ENCODE results near the gene LAMA2. TPM values are rescaled to one million over a fixed set of nuclear protein-coding genes. Genes with fewer than 3 reads are reported as not detected.

The LAMA2 gene
- total RNA-seq, 1 donor from 2014 or later = 1.8 TPM

DNA sequence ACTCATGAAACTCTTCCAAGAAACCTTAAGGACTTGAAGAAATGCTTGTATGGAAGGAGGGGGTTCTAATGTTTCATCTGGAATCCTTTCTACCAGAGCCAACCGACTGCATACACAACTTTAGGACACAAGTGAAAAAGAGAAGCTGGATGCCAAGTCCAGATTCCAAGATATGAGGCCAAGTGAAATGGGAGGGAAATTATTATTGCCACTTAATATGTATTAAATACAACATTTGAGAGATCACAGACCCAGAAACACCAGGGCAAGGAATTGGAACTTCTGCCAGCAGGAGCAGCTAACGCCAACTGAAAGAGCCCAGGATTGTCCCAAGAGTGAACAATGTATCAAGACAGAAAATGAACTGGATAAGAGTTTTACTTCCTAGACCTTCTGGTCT is 682.9 kb downstream of the LAMA2 start:
- no peak overlapping the region for H2AFZ ChIP-seq (ENCODE audit: low read depth, low read length)
- no peak overlapping the region for H3K4me2 ChIP-seq (ENCODE audit: low read length)
- H3K27ac Mint-ChIP-seq (ENCODE audit: unreplicated experiment) = no peak overlapping the region
- H3K27me3 Mint-ChIP-seq (ENCODE audit: low read depth, unreplicated experiment) = no peaks in the 10 kb centered on the region
- no peak overlapping the region for H3K4me3 Mint-ChIP-seq (ENCODE audit: unreplicated experiment)
- H3K9me3 Mint-ChIP-seq (ENCODE audit: unreplicated experiment) = peaks cover 3% of the 10 kb centered on the region
- H3K27ac ChIP-seq (ENCODE audit: low read depth, low read length) = no peak overlapping the region
- no peaks in the 10 kb centered on the region for H3K79me2 ChIP-seq (ENCODE audit: insufficient read depth, low read length)
- H3K9ac ChIP-seq (ENCODE audit: low read length) = no peak overlapping the region
- FAIRE-seq = no peak
- no peaks in the 10 kb centered on the region for H3K36me3 ChIP-seq (ENCODE audit: insufficient read depth, low read length)
- no peak for TF ChIP-seq EZH2 (IDR thresholded peaks at IDR 0.05; ENCODE audit: insufficient read depth, low read length)
- TF ChIP-seq CTCF (IDR thresholded peaks at IDR 0.05; ENCODE audit: insufficient read depth, low read depth, low read length) = no peak
- H3K4me3 ChIP-seq (ENCODE audit: insufficient read depth, low read depth, low read length) = no peak overlapping the region
- H3K4me1 ChIP-seq (ENCODE audit: insufficient read depth, low read length) = no peaks in the 10 kb centered on the region
- peaks cover 7% of the 10 kb centered on the region for H3K4me1 Mint-ChIP-seq (ENCODE audit: low read depth, unreplicated experiment)
- H3K27me3 ChIP-seq (ENCODE audit: insufficient read depth, low read length) = no peaks in the 10 kb centered on the region
- H3K9me3 ChIP-seq (ENCODE audit: insufficient read depth, low read depth, low read length) = no peaks in the 10 kb centered on the region
- no peaks in the 10 kb centered on the region for H4K20me1 ChIP-seq (ENCODE audit: insufficient read depth, low read length)
- DNase-seq (ENCODE audit: low read depth) = no peak
- H3K36me3 Mint-ChIP-seq (ENCODE audit: low read depth, unreplicated experiment) = peaks cover 8% of the 10 kb centered on the region
